Pons (tissue), 1 donor: ENCODE measurements around the gene ZP4.

Experiments used
- DNase-seq: peaks from one replicate; pipeline ENCODE4 v3.0.0-alpha.2; 2016; ENCODE audit warnings: low spot score

The ZP4 gene, protein sequence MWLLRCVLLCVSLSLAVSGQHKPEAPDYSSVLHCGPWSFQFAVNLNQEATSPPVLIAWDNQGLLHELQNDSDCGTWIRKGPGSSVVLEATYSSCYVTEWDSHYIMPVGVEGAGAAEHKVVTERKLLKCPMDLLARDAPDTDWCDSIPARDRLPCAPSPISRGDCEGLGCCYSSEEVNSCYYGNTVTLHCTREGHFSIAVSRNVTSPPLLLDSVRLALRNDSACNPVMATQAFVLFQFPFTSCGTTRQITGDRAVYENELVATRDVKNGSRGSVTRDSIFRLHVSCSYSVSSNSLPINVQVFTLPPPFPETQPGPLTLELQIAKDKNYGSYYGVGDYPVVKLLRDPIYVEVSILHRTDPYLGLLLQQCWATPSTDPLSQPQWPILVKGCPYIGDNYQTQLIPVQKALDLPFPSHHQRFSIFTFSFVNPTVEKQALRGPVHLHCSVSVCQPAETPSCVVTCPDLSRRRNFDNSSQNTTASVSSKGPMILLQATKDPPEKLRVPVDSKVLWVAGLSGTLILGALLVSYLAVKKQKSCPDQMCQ

GRCh38 chr1:237890822-237891221 is at the start of gene ZP4:
TSS of gene ZP4 (minus strand) at chr1:237890922. CDS start at chr1:237890635, 287 bp downstream.
- DNase-seq = no peak

- no peak for DNase-seq
Observed at GRCh38 chr1:237938553-237938952, 47.8 kb upstream of the ZP4 start.

GRCh38 chr1:237938068-237938467 is 47.3 kb upstream of the ZP4 start:
- no peak for DNase-seq

- DNase-seq = no peak
Observed at GRCh38 chr1:237932816-237933215, 42.1 kb upstream of the ZP4 start.

GRCh38 chr1:237931581-237931980 is 40.9 kb upstream of the ZP4 start:
- DNase-seq = no peak

- DNase-seq = no peak
Observed at GRCh38 chr1:237927198-237927597, 36.5 kb upstream of the ZP4 start.

DNA sequence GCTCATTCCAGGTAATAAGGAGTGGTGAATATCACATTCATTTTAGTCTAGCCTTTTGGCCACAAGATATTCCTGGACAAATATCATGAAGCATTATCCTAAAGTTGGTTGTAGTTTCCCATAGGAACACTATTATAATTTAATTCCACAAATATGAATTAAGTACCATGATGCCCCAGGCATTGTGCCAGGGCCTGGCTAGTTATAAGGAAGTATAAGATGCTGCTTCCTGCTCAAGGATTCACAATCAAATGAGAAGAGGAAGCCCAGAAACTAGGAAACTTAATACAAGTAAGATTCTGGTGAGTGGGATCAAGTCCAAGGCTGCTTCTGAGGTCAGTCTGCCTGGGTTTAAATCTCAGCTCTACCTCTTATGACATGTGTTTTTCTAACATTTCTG is 30.6 kb upstream of the ZP4 start:
- no peak for DNase-seq

- DNase-seq = no peak
Observed at GRCh38 chr1:237913345-237913744, 22.6 kb upstream of the ZP4 start.

DNA sequence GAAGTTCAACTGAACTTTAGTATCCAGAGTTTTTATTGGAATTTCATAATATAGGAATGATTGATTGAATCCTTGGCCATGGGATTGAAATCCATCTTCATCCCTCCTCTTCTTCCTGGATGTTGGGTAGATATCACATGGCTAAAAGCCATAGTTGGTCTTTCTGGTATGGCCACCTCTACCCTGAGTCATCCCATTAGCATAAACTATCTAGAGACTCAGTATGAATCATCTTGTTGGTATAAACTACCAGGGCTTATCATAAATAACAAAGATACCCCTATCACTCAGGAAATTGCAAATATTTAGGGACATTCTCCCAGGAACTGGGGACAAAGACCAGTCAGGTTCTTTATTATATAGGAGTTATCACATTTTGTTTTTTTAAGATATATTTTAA is 21.2 kb upstream of the ZP4 start:
- no peak for DNase-seq

- no peak for DNase-seq
Observed at GRCh38 chr1:237910834-237911233, 20.1 kb upstream of the ZP4 start.

GRCh38 chr1:237903961-237904360 is 13.2 kb upstream of the ZP4 start:
- DNase-seq = no peak

DNA sequence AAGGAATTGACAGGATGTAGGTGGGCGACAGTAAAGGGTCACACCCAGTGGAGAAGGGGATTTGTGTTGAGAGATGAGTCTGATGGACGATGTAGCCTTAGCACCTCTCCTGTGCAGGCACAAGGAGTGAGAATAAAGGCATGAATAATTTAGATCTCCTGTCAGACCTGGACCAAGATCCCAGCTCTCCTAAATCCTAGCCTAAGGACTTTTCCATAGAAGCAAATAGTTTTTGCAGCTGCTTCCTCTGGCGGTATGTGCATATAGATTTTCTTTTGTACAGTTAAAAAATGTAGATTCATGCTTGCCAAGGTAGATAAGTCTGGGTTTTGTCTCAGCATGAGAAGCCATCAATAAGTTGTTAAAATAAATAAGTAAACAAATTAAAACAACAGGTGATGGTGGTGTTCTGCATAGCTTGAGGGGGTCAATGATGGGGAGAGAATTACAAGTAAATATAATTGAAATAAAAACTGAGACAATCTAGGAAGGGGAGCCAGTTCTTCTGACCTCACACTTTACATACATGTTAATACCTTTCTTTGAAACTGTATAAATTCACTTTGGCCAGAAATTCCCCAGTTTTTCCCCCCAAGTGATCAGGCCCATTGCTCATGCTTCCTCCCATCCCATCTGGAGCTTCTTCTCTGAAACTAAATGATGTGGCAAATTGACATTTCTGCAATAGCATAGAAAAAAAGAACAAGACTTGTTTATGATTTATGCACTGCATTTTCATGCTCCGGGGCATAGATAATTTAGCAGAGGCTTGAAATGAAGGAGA is 12.4 kb upstream of the ZP4 start:
- DNase-seq = no peak

DNA sequence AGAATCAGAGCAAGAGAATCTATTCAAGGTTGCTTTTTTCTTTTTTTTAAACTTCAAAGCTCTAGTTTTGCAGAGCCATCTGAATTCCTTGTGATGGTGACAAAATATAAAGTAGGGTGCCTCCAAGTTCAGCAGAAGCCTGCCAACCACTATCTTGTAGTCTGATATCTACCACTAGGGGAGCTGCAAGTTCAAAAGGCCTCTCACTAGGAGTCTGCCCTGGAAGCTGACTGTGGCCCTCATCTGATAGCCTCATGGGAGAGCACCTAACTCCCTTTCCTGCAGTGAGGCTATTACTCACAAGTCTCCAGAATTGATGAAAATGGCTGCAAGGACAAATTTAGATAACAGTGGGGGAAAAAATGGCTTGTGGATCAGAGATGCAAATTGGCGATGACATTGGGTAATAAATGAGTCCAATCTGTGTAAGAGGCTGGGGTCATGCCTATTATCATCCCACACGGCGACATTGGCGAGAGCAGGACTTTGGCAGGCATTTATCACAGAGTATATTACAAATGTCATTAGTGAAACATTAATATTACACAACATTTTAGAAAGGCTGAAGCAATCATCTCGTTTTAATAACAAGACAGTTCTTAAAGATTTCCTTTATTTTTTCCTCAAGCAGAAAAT is 10.7 kb upstream of the ZP4 start:
- DNase-seq = peak; percentile 34

DNA sequence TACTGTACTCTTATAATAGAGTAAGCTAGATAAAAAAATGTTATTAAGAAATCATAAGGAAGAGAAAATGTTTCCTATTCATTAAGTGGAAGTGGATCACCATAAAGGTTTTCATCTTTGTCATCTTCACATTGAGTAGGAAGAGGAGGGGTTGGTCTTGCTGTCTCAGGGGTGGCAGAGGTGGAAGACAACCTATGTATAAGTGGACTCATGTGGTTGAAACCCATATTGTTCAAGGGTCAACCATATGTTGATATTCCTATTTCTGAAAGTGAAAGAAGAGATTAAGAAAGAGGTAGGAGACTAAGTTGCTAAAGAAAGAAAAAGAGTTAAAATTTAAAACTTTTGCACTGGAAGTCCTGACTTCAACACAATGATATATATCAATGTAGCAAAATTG is 4.9 kb upstream of the ZP4 start:
- DNase-seq = no peak

DNA sequence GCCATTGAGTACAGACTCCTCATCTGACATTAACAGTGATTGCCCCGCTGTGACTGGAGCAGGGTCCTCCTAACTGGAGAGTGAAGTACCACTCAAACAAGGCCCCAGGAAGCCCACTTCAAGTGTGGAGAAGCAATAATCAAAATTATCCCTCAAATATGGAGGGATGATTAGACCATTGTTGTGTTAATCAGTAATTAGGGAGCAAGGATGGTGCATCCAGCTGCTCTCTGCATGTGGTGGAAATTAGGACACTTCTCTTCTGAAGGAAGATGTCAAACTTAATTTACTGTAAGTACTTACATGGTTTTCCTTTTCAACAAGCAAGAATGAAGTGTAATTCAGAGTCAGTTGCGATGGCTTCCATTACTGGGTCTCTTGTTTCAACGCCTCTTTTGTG is 3.4 kb upstream of the ZP4 start:
- DNase-seq = no peak

DNA sequence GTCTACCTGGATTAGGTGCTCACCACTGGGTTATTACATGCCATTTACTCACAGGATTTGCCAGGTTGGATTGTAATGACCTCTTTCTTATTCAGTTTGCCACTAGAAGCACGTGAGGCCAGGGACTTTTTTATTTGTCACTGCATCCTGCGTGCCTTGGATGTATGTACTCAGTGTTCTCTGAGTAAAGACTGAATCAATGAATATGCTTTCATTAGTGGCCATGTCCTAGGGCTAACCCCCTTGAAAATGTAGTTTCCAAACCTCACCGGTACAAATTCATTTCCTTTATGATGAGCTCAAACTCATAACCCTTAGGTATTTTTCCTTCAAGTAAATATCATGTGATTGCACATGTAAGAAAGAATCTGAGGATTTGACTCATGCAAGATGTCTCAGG is 1.3 kb upstream of the ZP4 start:
- DNase-seq = no peak

DNA sequence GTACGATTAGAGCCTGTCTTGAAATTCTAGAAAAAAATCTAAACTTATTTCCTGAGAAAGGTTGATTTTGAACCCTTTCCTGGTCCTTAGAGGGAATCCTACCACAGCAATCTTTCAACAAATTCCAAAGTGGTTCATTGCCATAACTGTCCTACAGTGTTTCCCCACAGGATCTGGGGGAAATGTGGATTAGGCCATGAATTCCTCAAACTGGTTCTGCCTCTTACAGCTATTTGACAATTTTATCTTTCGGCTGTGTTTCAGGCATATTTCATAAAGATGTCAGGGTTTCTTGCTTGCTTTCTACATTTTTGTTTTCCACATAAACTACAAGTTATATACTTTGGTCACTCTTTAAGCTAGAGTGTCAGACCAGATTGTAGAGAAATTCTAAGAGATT is 544 bp upstream of the ZP4 start:
- DNase-seq = no peak

GRCh38 chr1:237890416-237890815 is 306 bp downstream of the ZP4 start:
- DNase-seq = no peak

- DNase-seq = no peak
Observed at GRCh38 chr1:237888143-237888542, 2.6 kb downstream of the ZP4 start.

- DNase-seq = no peak
Observed at GRCh38 chr1:237887542-237887941, 3.2 kb downstream of the ZP4 start.

- no peak for DNase-seq
Observed at GRCh38 chr1:237884237-237884636, 6.5 kb downstream of the ZP4 start.

- DNase-seq = no peak
Observed at GRCh38 chr1:237879195-237879594, 11.5 kb downstream of the ZP4 start.

DNA sequence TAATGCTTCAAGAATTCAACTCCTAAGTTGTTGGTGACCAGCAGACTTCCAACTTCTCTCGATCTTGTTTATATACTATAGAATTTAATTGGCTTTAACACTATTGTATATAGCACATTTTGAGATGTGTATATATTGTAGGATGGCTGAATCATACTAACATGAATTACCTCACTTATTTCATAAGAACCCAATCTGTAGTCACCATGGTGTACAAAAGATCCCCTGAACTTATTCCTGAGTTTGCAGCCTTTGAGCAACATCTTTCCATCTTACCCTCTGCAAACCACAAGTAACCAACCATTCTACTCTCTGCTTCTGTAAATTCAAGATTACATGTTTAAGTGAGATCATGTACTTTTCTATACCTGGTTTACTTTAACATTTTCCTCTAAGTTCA is 12.3 kb downstream of the ZP4 start:
- DNase-seq = no peak
